Esophagus muscularis mucosa (tissue), 4 donors: ENCODE results near the gene KIF14.

Source experiments
- EP300 ChIP-seq: sonication (generic); formaldehyde crosslinking; IDR thresholded peaks from one replicate; pipeline ENCODE4 v1.6.1; 2017; ENCODE audit warnings: antibody characterized with exemption
- POLR2AphosphoS5 ChIP-seq, 2 donors: sonication (generic); formaldehyde crosslinking; IDR thresholded peaks; one replicate each; pipeline ENCODE4 v1.6.1; 2017; ENCODE audit warnings: antibody characterized with exemption in 2 of 2
- TF ChIP-seq, protein P1 (sequence below), 3 experiments: fragments of 200-600 bp in 2 of 3; fragments of 450-650 bp in 1 of 3; sonication (generic) in 2 of 3; IDR thresholded peaks; one replicate each; pipeline ENCODE4 v1.5.1; 2017 to 2019; ENCODE audit warnings: antibody characterized with exemption in 3 of 3, mild to moderate bottlenecking in 2 of 3, moderate library complexity in 1 of 3

- TF ChIP-seq, protein P1, sequence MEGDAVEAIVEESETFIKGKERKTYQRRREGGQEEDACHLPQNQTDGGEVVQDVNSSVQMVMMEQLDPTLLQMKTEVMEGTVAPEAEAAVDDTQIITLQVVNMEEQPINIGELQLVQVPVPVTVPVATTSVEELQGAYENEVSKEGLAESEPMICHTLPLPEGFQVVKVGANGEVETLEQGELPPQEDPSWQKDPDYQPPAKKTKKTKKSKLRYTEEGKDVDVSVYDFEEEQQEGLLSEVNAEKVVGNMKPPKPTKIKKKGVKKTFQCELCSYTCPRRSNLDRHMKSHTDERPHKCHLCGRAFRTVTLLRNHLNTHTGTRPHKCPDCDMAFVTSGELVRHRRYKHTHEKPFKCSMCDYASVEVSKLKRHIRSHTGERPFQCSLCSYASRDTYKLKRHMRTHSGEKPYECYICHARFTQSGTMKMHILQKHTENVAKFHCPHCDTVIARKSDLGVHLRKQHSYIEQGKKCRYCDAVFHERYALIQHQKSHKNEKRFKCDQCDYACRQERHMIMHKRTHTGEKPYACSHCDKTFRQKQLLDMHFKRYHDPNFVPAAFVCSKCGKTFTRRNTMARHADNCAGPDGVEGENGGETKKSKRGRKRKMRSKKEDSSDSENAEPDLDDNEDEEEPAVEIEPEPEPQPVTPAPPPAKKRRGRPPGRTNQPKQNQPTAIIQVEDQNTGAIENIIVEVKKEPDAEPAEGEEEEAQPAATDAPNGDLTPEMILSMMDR (IDR thresholded peaks at IDR 0.05) = no peak
- TF ChIP-seq POLR2AphosphoS5 (IDR thresholded peaks at IDR 0.05) (no peak), EP300 (no peak)
These were observed 31.9 kb downstream of the KIF14 start for GRCh38 chr1:200588698-200589097.
